NCI-H1105 (cell line): ENCODE results near the gene DZIP1.
"Not testable (repeated sequence)": the region's sequence is repeated elsewhere in the genome, so short reads cannot be mapped to it uniquely, and the experiment has no call there.

ENCODE experiments used
- DNase-seq: peaks from one replicate; lab custom pipeline; 2025; lab: John Stamatoyannopoulos, UW

The DZIP1 gene

DNA sequence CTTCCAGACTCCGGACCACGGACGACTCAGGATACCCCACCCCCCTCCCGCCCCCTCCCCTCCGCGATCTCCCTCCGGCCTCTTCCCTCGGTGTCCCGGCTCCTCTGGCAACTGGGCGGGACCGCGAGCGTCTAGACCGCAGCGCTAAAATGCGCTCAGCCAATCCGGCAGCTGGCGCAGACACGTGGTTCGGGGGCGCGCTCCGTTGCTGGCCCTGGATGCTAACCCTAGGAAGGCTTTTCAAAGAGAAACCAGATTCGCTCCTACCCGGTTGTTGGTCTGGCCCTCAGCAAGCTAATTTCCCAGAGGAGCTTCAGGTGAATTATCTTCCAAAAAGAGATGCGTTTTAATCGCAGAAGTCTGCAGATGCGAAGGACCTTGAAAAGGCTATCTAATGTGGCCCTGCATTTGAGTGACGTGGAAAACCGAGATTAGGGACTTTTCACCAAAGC, at the start of gene DZIP1:
Gene DZIP1 (minus strand): TSS at position 106 of the 452 bp plus-strand sequence. CDS start 2,677 bp downstream, outside the sequence.
- DNase-seq, result peak; percentile 51

DNA sequence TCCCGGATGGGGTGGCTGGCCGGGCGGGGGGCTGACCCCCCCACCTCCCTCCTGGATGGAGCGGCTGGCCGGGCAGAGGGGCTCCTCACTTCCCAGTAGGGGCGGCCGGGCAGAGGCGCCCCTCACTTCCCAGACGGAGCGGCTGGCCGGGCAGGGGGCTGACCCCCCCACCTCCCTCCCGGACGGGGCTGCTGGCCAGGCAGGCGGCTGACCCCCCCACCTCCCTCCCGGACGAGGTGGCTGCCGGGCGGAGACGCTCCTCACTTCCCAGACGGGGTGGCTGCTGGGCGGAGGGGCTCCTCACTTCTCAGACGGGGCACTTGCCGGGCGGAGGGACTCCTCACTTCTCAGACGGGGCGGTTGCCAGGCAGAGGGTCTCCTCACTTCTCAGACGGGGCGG, 46.5 kb upstream of the DZIP1 start:
- DNase-seq, result not testable (repeated sequence)

DNA sequence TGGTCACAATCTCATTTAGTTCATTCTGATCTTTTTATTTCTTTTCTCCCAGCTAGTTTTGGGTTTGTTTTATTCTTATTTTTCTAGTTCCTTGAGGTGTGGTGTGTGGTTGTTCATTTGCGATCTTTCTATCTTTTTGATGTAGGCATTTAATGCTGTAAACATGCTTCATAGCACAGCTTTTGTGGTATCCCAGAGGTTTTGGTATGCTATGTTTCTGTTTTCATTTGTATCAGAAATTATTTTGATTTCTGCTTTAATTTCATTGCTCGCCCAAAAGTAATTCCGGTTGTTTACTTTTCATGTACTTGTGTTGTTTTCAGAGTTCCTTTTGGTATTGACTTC, 45.0 kb upstream of the DZIP1 start:
- DNase-seq, result no peak

DNA sequence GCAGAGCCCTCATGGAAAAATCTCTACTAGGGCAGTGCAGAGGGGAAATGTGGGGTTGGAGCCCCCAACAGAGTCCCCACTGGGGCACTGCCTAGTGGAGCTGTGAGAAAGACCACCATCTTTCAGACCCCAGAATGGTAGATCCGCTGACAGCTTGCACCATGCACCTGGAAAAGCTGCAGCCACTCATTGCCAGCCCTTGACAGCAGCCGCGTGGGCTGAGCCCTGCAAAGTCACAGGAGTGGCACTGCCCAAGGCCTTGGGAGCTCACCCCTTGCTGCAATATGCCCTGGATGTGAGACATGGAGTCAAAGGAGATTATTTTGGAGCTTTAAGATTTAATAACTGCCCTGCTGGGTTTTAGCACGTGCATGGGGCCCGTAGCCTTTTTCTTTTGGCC, 40.5 kb upstream of the DZIP1 start:
- not testable (repeated sequence) for DNase-seq

GRCh38 chr13:95684418-95684817, 39.9 kb upstream of the DZIP1 start:
- DNase-seq, result no peak

- DNase-seq, result no peak
These were observed 35.2 kb upstream of the DZIP1 start for GRCh38 chr13:95679722-95680121.

- DNase-seq, result no peak
These were observed 34.5 kb upstream of the DZIP1 start for GRCh38 chr13:95678967-95679366.

DNA sequence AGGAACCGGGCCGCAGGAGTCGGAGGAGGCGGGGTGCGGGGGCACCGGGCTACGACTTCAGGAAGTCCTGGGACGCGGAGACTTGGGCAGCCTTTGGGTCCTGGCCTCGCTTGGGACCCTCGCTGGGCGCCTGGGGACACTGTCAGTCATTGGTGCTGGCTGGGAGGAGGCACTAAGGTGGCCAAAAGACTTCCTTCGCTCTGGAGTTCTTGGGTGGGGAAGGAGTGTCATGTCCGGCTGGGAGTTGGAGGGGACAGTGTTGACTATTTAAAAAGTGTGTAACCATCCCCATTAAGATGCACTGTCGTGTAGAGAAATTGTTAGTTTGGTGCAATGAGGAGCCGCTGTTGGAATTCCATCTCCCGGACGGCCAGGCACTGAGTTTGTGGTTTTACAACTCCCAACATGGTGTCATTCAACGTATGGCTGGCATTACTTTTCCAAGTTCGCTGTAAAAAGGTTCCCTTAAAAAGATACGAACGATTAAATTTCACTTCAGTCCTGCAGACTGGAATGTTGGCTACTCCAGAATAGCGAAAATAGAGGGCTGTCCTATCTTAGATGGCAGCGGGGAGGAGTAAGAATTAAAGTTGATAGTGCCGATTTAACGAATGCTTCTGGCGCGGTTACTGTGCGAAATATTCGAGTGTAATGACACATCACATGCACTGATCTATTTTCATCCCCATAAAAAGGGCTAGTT, 33.2 kb upstream of the DZIP1 start:
- no peak for DNase-seq

DNA sequence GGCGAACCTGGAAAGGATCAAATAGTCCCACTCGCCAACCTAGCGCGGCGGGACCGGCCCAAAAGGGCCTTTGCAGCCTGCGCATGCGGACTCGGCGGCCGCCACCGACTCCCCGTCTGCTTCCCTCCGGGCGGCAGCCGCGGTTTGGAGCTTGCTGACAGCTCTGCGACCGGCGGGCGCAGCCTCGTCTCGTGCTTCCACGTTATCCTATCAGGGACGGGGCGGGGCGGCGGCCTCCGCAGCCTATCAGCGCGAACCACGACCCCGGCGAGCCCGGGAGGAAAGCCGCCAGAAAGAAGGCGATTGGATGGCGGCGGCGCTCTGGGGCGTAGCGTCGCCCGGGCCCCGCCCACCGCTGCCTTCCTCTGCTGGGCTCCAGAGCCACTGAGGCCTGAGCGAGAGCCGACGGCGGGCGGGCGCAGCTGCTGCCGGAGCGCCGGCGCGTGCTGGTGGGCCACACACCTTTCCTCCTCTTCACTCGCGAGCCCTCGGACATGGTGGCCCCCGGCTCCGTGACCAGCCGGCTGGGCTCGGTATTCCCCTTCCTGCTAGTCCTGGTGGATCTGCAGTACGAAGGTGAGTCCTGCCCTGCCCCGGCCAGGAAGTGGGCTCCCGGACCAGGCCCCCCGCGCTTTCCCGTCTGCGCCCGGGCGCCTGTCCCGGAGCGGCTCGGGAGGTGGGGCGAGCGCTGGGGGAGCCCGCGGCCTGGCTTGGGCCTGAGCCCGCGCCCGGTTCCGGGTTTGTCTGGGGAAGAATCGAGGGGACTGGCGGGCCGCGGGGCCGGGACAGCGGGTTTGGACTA, 32.5 kb upstream of the DZIP1 start, which contains the start of gene DNAJC3:
Gene DNAJC3 (plus strand): TSS at position 378 of the 802 bp plus-strand sequence. CDS start 117 bp downstream, at position 495.
- peak; percentile 87 for DNase-seq

DNA sequence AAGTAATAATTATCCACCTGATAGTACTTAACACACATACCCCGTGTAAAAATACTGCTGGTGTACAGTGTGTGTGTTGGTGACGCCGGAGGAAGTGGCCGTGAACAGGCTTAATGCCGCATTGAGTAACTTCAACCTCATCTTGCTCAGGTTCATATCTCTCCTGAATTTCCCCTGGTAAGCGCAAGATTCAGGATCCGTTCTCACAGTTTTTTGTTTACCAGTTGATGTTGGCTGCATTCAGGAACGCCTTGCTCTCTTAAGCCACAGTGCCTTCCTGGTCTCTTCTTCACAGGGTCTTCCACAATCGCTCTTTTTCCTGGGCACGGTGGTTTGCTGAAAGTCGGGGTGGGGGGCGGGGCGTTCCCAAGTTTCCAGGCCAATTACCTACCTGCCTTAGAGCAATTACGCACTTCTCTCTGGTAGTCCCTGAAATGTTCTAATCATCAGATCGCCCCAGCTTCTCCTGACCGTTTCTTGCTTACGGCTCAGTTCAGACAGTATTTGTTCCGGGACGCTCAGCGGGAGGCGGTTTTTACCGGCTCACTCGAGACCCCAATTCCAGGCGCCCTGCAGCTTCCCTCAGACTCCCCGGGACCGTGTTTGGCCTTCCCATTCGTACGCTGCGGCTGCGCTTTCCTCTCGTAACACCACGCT, 31.7 kb upstream of the DZIP1 start:
- DNase-seq, result no peak

GRCh38 chr13:95671597-95671996, 27.1 kb upstream of the DZIP1 start:
- no peak for DNase-seq

- not testable (repeated sequence) for DNase-seq
These were observed 22.7 kb upstream of the DZIP1 start for GRCh38 chr13:95667235-95667634.

- DNase-seq, result peak; percentile 6
These were observed 16.6 kb upstream of the DZIP1 start for GRCh38 chr13:95660981-95661581.

DNA sequence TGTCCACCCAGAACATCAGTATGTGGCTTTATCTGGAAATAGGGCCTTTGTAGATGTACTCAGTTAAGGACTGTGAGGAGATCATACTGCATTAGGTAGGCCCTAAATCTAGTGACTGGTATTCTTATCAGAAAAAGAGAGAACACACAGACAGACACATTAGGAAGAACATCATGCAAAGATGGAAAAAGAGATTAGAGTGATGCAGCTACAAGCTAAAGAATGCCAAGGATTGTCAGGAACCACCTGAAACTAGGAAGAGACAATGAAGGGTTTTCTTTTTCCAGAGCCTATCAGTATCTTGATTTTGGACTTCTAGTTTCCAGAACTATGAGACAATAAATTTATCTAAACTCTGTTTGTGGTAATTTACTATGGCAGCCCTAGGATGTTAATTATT, 15.0 kb upstream of the DZIP1 start:
- no peak for DNase-seq

- DNase-seq, result no peak
These were observed 12.0 kb upstream of the DZIP1 start for GRCh38 chr13:95656386-95657015.

DNA sequence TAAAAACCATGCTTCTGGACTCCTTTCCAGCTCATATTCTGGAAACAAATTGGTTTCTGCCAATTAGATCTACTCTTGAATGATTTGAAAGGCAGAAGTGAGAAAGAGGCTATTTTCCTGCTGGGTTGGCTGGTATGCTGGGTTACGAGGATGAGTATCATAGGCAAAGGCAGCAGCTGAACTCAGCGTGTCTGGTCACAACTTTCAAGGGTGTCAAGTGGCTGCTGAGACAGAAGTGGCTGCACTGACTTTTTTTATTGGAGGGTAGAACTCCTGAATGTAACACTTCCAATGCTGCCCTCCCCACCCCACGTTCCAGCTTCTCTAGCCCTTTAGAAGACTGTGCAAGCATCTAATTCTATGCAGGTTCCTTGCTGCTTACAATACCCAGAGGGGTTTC, 8.3 kb upstream of the DZIP1 start:
- no peak for DNase-seq

DNA sequence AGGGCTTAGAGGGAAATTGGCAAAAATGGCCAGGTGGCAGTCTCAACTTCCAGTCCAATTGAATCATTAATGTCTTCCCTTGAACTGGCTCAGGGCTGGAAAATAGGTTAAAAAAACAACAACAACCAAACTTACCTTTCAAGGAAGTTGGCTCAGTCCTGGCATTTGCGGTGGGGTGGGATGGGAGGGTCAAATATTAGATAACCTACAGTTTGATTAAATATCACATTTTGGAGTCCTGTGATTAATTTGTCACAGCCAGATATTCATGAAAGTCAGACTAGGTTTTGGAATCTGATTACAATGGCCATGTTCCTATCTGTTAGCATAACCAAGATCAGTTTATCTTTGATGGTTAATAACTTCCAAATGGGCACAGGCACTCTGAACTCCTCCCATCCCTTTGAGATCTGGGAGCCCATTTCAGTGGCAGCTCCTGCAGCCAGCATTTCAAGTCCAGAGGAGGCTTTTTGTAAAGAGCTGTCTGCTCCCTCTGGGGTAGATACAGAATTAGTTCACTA, 7.8 kb upstream of the DZIP1 start:
- no peak for DNase-seq

- DNase-seq, result no peak
These were observed 6.2 kb upstream of the DZIP1 start for GRCh38 chr13:95650696-95651095.

DNA sequence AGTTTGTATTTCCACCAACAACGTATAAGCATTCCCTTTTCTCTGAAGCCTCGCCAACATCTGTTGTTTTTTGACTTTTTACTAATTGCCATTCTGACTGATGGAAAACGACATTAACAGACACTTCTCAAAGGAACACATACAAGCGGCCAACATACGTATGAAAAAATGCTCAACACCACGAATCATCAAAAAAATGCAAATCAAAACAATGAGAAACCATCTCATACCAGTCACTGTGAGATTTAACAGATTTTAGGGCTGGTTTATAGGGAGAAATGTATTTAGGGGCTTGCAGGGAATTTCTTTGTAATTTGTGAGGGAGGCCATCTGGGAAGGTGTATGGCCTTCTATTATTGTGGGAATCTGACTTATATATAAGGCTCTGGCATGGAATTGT, 2.8 kb upstream of the DZIP1 start:
- no peak for DNase-seq

GRCh38 chr13:95643936-95644598, 439 bp downstream of the DZIP1 start:
- DNase-seq, result peak; percentile 7

DNA sequence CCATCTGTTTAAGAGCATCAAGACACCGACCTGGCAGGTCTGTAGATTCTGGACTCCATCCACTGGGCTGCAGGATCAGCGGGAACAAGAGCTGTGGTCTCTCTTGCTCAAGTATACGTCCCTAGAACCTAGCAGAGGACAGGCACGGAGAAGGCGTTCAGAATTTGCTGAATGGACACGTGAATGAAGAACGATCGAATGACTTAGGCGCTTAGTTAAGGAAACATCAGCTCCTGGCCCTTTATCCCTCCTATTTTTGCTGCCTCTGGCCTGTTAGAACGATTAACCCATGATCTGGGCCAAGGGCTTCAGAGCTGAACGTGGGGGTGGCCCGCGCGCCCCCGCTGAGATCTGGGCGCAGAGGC, 953 bp downstream of the DZIP1 start:
- peak; percentile 4 for DNase-seq
